Suprapubic skin (tissue), 3 donors: ENCODE results near the gene FAM78A.

ENCODE experiments used
- POLR2AphosphoS5 ChIP-seq, 3 donors: sonication (generic); formaldehyde crosslinking; IDR thresholded peaks; one replicate each; pipeline ENCODE4 v1.6.1; 2017; ENCODE audit warnings: antibody characterized with exemption in 3 of 3
- TF ChIP-seq, protein P1 (sequence below), 2 donors: fragments of 200-600 bp in 1 of 2; fragments of 450-650 bp in 1 of 2; sonication (generic) in 1 of 2; IDR thresholded peaks; one replicate each; pipeline ENCODE4 v1.5.1; 2016 to 2019; ENCODE audit warnings: antibody characterized with exemption in 2 of 2, mild to moderate bottlenecking in 1 of 2, moderate library complexity in 1 of 2

DNA sequence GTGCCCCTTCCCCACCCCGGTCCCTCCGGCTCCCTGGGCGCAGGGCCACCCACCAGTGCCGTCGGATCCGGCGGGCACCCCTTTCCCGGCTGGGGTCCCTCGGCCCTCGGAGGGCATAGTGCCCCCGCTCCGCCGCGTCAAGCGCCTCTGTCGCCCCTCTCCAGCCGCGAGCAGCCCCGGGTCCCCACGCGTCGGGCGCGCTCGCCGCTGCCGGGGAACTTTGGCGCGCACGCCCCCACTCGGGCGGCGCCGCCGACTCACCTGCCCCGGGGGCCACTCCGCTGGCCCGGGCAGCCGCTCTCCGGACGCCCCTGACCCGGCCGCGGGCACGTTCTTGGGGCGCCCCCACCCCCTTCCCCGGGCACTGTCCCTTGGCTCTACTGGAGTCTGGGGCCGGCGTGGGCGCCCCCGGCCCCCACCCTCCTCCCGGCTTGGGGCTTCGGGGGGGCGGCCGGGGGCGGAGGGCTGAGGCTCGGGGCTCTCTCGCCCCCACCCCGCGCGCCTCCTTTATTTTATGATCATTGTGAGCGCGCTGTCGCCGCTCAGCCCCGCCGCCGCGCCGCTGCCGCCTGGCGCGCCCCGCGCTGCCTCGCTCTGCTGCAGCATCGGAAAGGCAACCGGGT lies 1.1 kb upstream of the FAM78A start:
- TF ChIP-seq, protein P1, sequence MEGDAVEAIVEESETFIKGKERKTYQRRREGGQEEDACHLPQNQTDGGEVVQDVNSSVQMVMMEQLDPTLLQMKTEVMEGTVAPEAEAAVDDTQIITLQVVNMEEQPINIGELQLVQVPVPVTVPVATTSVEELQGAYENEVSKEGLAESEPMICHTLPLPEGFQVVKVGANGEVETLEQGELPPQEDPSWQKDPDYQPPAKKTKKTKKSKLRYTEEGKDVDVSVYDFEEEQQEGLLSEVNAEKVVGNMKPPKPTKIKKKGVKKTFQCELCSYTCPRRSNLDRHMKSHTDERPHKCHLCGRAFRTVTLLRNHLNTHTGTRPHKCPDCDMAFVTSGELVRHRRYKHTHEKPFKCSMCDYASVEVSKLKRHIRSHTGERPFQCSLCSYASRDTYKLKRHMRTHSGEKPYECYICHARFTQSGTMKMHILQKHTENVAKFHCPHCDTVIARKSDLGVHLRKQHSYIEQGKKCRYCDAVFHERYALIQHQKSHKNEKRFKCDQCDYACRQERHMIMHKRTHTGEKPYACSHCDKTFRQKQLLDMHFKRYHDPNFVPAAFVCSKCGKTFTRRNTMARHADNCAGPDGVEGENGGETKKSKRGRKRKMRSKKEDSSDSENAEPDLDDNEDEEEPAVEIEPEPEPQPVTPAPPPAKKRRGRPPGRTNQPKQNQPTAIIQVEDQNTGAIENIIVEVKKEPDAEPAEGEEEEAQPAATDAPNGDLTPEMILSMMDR (IDR thresholded peaks at IDR 0.05): no peak
- no peak for TF ChIP-seq POLR2AphosphoS5 (IDR thresholded peaks at IDR 0.05)
